GM08714 (cell line): ENCODE data around the gene COPS2.
A peak's percentile ranks its signal among the peaks of the same experiment; 100 is the strongest.

Source experiments
- H3K4me3 ChIP-seq: fragments of 200-500 bp; sonication (Bioruptor generic); 2 replicates; pipeline ENCODE4 v1.5.1; 2014; ENCODE audit warnings: mild to moderate bottlenecking, low read length, inconsistent platforms
- ZNF274 ChIP-seq: IDR thresholded peaks from 2 replicates; pipeline ENCODE4 v1.6.1; 2012; ENCODE audit warnings: mild to moderate bottlenecking, low read depth, low read length

COPS2 gene

DNA sequence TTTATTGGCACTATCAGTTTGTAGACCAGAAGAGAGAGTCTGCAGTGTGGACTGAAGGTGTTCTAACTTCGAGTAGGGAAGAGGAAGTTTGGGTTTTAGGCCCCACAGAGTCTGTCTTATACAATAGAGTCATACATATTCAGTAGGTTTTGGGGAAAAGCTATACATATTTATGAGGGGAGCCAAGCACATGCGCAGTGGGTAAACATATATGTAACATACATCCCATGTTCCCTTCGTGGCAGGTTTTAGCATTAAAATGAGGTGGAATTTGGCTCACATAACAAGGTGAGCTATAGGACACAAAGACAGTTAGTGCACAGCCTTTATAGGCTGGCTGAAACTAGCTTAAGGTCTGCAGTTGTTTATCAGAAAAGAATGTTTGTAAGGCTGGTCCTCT lies 19.5 kb upstream of the COPS2 start:
- TF ChIP-seq ZNF274 = no peak
- no peak overlapping the region for H3K4me3 ChIP-seq

- H3K4me3 ChIP-seq = no peak overlapping the region; the same call in 1 of the 2 replicates
- no peak for TF ChIP-seq ZNF274
These were observed 16.4 kb upstream of the COPS2 start for GRCh38 chr15:49171790-49172189.

- peak within 1 kb of the TSS; percentile 66 for H3K4me3 ChIP-seq
- no peak for TF ChIP-seq ZNF274
These were observed 14.6 kb upstream of the COPS2 start, which contains the start of gene GALK2 for GRCh38 chr15:49169880-49170597. TSS of gene GALK2 (plus strand) at chr15:49170247. CDS start at chr15:49170323, 76 bp downstream.

DNA sequence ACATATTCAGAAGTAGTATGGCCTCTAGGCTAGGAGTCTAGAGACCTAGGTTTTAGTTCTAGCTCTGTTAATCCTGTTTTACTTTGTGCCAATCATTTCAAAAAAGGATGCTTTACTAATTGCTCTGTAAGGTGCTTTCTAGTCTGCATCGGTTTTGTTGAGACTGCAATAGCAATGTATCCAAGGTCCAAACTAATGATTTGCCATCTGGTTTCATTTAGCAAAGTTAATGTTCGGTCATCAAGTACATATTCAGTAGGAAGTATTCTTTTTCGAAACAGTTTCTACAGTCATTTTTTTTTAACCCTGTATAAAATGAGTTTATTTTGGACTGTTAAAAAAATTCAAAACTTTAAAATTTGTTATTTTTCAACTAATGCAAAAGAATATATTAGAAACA lies 12.6 kb upstream of the COPS2 start:
- H3K4me3 ChIP-seq = no peak overlapping the region
- no peak for TF ChIP-seq ZNF274

DNA sequence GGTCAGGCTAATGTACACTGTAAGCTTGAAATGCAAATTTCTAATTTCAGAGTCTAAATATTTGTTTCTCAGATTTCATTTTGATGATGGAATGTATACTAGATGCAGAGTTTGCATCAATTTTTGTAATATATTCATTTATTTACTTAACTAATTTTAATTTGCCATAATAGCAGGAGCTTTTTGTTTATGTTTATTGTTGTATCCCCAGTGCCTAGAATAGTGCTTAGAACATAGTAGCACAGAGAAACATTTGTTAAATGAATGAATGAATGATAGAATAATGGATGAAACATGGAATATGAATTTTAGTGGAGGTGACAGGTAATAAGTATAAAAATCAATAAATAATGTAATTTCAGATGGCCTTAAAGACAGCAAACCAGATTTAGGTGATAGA lies 9.5 kb upstream of the COPS2 start:
- no peak overlapping the region for H3K4me3 ChIP-seq
- TF ChIP-seq ZNF274 = no peak

DNA sequence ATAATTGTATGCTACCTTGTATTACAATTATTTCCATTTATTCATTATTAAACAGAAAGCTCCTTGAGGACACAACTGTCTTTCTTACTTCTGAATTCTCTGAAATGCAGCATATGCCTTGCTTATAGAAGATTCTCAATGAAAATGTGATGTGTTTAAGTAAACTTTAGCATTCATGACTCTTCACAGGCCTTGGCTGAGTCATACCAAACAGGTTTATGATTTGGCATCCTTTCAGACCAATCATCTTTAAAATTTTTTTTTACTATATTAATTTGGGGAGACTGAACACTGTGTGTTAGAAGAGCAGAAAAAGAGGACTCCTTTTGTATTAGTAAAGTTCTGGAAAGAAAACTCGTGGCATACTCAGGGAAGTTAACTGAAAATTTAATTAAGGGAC lies 8.3 kb upstream of the COPS2 start:
- no peak overlapping the region for H3K4me3 ChIP-seq
- TF ChIP-seq ZNF274 = no peak

- no peak for TF ChIP-seq ZNF274
- H3K4me3 ChIP-seq = peak overlapping the region; percentile 90
These were observed 632 bp upstream of the COPS2 start for GRCh38 chr15:49155834-49156627.

- peak overlapping the region; percentile 86 for H3K4me3 ChIP-seq
- TF ChIP-seq ZNF274 = no peak
These were observed 645 bp downstream of the COPS2 start for GRCh38 chr15:49154799-49155109.

GRCh38 chr15:49154359-49154758 lies 1.0 kb downstream of the COPS2 start:
- no peak for TF ChIP-seq ZNF274
- peak overlapping the region; percentile 86; the same call in 1 of the 2 replicates for H3K4me3 ChIP-seq

DNA sequence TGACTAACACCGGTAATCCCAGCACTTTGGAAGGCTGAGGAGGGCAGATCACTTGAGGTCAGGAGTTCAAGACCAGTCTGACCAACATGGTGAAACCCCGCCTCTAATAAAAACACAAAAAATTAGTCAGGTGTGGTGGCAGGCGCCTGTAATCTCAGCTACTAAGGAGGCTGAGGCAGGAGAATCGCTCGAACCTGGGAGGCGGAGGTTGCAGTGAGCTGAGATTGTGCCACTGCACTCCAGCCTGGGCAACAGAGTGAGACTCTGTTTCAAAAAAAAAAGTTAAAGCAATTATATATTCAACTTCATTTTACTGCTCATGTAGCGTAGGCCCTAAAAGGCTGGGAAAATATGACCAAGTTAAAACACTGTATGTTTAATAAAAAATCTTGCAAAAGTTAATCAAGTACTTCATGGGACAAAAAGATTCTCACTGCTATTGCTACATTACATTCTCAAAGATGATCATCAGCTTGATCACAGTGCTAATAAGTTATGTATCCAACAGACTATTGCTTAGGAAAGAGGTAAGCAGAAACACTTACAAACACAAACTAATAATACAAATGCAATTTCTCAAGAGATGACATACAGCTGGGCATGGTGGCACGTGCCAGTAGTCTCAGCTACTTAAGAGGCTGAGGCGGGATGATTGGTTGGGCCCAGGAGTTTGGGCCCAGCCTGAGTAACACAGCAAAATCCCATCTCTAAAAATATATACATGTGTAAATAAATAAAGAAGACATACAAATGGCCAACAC lies 2.7 kb downstream of the COPS2 start:
- no peak for TF ChIP-seq ZNF274
- H3K4me3 ChIP-seq = no peak overlapping the region

- H3K4me3 ChIP-seq = no peak overlapping the region
- no peak for TF ChIP-seq ZNF274
These were observed 3.6 kb downstream of the COPS2 start for GRCh38 chr15:49151831-49152230.

DNA sequence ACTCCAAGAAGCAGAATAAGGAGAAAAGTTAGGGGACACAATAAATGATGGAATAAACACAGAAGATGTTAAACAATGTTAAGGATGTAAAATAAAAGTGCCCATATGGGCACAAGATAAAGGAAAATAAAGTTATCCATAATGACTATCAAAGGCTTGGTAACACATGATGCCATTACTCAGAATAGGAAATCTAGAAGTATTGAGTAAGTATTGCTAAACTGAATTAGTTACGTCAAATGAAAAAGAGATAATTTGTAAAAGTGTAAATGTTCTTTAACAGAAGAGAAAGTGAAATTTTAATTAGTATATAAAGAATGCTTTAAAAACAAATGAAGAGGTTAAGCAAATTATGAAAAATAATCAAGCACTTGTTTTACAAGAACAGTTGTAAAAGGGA lies 6.7 kb downstream of the COPS2 start:
- H3K4me3 ChIP-seq = no peak overlapping the region
- TF ChIP-seq ZNF274 = no peak

GRCh38 chr15:49148298-49148697 lies 7.1 kb downstream of the COPS2 start:
- no peak for TF ChIP-seq ZNF274
- no peak overlapping the region for H3K4me3 ChIP-seq
